Posterior vena cava (tissue), 2 donors: ENCODE results near the gene MORN1. TPM values are rescaled to one million over a fixed set of nuclear protein-coding genes. Genes with fewer than 3 reads are reported as not detected.

Experiments used
- DNase-seq: peaks from one replicate; pipeline ENCODE4 v3.0.0-alpha.2; 2020; ENCODE audit warnings: low spot score
- intact Hi-C, 2 donors: fragments of 100-400 bp; cut with DNase I; formaldehyde crosslinking; loops; one replicate each; pipeline versions ENCODE4 v1.14.1 to v1.14.2; 2022 to 2023
- total RNA-seq, 2 donors: library from RNA; stranded (reverse); fragmentation: NEBNext Ultra II Directional; extraction: Animal tissue kit (Norgen Biotek cat#: 25700); gene quantifications; one replicate each; pipeline ENCODE4 v1.2.1, GENCODE V29; 2021
- donor health status: DM: yes; HTN: yes; CAD: no.
- donor health status: DM: yes; HTN: yes; CAD: no.

MORN1 gene
- total RNA-seq, 2 donors from 2014 or later, result 3.8 to 5.5 TPM

DNA sequence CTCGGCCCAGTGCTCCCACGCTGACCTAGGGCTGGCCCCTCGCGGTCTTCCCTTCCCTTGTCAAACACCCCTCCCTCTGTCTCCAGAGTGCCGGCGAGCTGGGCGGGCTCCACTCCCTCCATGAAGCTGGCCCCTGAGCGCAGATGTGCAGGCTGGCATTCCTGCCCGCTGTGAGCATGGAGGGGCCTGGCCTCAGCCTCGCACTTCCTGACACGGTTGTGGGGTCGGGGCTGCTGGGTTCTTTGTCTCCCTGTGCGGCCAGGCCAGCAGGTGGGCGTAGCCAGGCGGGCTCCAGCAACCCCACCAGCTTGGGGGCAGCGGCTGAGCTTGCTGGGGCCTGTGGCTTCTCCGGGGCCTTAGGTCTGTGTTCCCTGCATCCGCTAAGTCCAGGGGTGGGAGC is 35.2 kb upstream of the MORN1 start:
- DNase-seq, result no peak
- intact Hi-C loops, result loop anchor here in 1 of 2 donors (5.0 kb wide), 1 partner anchor 591 kb away; no protein-coding TSS in a partner anchor

DNA sequence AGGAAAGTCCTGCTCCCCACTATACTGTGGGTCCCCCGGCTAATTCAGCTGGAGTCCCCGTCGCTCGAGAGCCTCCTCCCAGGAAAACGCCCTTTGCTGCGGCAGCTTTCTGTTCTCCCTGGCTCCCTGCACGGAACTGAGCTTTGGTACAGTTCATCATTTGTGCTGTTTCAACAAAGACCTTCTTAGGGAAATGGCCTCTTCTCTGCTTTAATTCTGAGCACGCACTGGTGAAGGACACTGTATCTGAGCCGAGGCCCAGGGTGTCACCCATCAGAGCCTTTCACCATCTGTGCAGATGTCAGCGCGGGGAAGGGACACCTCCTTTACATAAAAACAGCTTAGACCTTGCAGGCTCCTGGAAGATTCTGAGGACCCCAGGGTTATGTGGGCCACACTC is 34.5 kb upstream of the MORN1 start:
- intact Hi-C loops, result loop anchor here in 1 of 2 donors (5.0 kb wide), 1 partner anchor 591 kb away; no protein-coding TSS in a partner anchor
- no peak for DNase-seq

DNA sequence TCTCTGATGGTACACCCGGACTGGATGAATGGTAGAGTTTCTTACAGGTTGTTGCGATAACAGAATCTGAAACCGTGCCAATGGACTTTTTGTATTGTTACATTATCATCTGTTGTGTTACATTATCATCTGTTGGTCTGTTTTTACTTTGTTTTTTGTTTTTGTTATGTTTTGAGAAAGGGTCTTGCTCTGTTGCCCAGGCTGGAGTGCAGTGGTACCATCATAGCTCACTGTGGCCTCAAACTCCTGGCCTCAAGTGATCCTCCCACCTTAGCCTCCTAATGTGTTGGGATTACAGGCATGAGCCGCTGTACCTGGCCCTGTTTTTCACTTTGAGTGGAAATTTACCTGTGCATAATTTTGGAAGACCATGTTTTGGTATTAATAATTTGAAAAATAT is 31.2 kb upstream of the MORN1 start:
- intact Hi-C loops, result no loop called here
- no peak for DNase-seq

DNA sequence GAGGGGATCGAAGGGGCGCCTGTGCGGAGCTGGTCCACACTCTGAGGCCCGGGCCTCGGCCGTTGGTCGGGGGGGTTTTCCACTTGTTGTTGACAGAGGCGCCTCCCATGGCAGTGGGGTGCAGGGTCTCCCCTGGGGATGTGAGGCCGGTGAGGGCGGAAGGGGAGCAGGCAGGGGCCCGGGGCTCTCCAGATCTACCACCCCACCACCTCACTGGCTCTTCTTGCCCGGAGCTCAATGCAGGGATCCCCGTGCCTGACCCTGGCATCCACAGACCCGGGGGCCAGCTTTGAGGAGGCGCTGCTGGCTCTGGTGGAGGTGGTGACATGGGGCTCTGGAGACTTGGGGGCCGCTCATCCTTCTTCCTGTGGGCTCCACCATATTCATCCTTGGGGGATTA is 28.1 kb upstream of the MORN1 start:
- no peak for DNase-seq
- intact Hi-C loops, result loop anchor here (5.0 to 10.0 kb wide), 3 partner anchors 128 to 1005 kb away; no protein-coding TSS in a partner anchor

DNA sequence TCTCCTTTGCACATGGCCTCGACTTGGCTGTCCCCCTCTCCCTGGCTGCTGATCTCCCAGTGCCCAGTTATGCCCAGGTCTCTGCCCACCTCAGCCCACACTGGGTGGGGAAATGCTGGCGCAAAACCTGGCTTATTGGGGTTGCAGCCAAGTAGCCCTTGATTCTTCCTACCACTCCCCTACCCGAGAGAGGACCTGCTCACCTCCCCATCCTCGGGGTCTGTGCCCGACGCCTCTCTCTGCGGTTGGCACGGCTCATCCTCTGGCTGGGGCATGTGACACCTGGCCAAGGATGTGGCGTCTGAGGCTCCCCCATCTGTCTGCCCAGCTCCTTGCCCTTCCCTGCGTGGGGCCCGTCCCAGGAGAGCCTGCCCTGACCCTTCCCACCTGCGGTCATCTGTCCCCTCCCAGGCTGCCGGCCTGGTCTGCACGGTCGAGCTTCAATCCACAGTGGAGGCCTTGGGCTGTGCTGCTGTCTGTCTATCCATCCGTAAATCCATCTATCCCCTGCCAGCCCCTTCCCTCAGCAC is 27.5 kb upstream of the MORN1 start:
- intact Hi-C loops, result loop anchor here (5.0 to 10.0 kb wide), 3 partner anchors 128 to 1006 kb away; no protein-coding TSS in a partner anchor
- no peak for DNase-seq

DNA sequence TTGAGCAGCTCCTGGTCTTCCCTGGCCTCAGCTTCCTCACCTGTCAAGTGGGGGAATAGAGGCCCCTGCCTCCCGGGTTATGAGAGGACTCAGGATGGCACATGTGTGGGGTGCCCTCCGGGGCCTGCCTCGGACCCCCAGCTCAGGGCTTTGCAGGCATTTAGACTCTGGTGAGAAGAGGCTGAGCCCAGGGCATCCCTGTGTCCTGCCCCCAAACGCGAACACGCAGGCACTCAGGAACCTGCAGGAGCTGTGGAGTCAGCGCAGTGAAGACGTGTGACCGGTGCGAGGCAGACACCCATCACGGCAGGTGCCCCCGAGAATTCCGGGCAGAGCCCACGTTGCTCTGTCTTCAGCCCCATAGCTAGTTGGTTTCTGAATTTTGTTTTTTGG is 26.5 kb upstream of the MORN1 start:
- DNase-seq, result no peak
- intact Hi-C loops, result loop anchor here (5.0 to 10.0 kb wide), 3 partner anchors 129 to 1007 kb away; no protein-coding TSS in a partner anchor

DNA sequence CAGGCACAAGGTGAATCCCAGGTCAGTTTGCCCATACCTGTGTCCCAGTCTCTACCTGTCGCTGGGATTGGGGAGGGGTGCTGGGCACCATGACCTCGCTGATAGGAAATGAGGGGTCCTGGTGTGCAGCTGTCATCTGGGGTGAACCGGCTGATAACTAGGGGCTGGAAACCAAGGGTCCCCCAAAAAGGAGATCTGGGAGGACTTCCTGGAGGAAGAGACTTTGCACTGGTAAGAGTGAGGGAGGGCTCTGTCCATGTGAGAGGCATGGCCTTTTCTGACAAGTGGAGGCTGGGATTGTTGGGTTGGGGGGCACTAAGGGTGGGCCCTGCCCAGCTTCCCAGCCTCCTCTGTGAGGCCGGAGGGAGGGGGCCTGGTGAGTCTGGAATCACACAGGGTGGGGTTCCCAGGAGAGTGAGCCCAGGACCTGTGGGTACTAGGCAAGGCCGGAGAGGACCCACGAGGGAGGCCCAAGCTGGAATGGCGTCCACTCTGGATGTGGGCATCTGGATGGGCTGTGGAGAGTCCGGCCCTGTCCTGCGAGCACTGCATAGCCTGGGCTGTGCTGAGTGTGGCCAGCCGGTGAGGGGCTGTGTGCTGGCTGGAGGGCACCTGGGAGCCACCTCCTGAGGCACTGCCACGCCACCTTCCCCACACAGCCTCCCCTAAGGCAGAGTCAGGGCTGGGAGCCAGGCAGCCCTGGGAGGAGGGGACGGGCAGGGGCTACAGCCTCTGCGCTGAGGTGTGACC is 25.9 kb upstream of the MORN1 start:
- DNase-seq, result no peak
- intact Hi-C loops, result loop anchor here (5.0 to 10.0 kb wide), 3 partner anchors 130 to 1008 kb away; no protein-coding TSS in a partner anchor

DNA sequence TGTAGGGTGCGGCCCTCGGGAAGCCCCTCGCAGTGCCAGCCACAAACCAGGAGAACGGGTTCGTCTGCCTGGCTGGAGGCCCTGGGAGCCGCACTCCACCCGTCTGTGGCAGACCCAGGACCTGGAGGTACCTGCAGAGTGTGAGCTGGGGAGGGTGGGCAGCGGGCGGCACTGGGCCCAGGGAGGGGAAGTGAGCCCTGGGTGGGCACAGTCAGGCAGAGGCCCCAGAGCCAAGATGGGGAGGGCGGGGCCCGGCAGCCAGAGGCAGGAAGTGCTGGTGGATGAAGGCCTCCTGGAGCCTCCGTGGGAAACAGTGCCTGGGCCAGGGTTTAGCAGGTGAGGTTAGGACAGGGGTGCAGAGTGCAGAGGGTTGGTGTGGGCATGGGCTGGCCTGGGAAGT is 25.0 kb upstream of the MORN1 start:
- no peak for DNase-seq

DNA sequence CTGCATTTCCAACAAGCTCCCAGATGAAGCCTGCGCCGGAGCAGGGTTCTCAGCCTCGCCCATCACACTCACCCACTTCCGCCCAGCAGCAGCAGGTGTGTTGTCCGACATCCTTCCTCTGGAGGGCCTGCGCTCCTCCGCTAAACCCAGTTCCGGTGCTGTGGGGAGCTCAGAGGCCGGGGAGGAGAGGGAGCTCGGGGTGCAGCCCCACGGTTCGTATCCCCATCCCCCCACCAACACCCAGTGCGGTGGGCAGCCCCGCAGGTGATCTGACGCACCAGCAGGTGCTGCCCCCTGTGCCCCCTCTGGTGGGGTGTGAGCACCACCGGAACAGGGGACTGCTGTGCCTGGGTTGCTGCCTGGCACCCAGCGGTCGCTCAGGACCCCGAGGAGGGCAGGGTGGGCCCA is 24.5 kb upstream of the MORN1 start:
- intact Hi-C loops, result loop anchor here (5.0 to 10.0 kb wide), 3 partner anchors 131 to 1009 kb away; no protein-coding TSS in a partner anchor

More for the DNA sequence above, 25.0 kb upstream of the MORN1 start:
- intact Hi-C loops, result loop anchor here (5.0 to 10.0 kb wide), 3 partner anchors 131 to 1008 kb away; no protein-coding TSS in a partner anchor

DNA sequence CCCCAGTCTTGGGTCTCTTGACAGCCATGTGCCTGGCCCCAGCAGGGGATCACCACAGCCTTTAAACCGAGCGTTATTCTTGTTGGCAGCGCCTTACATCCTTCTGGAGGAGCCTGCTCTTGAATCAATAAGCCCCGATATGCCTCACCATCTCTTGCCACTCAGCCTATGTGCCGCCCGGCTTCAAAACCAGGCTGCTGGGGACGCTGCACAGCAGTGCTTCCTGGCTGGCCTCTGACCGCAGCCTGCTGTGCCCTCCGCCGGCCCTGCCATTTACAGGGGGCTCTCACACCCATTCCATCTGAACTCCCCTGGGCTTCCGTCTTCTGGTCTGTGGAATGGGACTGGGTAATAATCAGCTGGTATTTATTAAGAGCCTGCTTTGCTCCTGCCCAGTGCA is 24.0 kb upstream of the MORN1 start:
- no peak for DNase-seq

More for the DNA sequence above, 24.5 kb upstream of the MORN1 start:
- no peak for DNase-seq

DNA sequence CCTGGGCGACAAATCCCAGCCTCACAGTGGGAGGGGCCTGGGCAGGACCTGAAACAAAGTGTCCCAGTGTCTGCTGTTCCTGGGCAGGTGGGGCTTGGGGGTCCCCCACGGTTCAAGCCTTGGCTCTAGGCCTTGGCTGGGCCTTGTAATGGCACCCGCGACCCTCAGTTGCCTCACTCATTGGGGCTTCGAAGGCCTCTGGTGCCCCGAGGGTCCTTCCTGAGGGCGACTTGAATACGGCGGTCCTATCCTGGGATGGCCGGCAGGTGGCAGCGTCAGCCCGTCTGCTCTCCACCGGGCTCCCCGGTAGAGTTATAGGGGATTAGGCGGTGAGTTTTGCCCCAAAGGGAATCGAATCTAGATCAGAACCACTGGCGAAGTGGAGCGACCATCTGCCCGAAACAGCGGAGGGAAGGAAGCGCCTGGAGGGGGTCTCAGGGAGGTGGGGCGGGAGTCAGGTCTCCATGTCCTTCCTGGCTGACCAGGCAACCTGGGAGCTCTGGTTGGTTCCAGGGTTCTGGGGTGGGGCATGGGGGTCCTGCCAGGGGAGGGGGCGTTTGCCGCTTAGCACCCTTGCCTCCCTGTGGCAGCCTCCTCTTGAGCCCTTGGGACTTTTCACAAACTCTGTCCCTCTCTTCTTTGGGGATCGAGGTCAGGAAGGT is 23.1 kb upstream of the MORN1 start:
- peak; percentile 93 for DNase-seq
- intact Hi-C loops, result loop anchor here in 1 of 2 donors (10.0 kb wide), 1 partner anchor 1010 kb away; no protein-coding TSS in a partner anchor

More for the DNA sequence above, 24.0 kb upstream of the MORN1 start:
- intact Hi-C loops, result loop anchor here (5.0 to 10.0 kb wide), 3 partner anchors 132 to 1009 kb away; no protein-coding TSS in a partner anchor

DNA sequence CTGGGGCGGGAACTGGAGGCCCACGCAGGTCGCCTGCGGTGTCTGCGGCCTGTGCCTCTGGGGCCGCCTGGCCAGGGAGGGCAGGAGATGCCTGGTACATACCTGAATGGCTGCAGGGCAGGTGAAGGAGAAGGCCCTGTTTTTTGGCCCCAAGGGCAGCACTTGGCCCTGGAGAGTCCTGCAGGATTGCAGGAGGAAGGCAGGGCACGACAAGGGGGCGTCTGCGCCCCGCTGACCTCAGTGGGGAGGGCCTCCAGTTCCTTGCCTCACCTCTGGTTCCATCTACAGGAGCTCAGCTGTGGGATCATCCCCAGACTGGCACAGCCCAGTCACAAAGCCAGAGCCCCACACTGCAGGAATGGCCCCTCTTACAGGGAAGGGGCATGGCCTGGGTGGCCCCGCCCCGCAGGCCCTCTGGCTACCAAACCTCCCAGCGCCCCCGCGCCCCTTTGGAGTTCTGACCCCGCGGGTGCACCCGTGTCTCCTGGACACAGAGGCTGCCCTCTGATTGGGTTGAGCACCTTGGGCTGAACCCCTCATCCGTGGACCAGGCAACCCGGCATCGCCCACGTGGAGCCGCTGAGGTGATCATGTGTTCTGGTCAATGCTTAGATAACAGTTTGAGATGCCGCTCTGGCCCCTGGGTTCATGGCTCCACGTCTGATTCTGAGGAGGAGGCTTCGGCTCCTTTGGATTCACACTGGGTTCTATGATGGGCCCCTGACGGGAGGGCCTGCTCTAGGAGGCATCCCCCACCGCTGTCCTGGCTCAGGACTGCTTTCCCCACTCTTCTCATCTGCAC is 22.3 kb upstream of the MORN1 start:
- intact Hi-C loops, result loop anchor here in 1 of 2 donors (2.0 to 10.0 kb wide), 2 partner anchors 135 to 1011 kb away; no protein-coding TSS in a partner anchor
- no peak for DNase-seq

DNA sequence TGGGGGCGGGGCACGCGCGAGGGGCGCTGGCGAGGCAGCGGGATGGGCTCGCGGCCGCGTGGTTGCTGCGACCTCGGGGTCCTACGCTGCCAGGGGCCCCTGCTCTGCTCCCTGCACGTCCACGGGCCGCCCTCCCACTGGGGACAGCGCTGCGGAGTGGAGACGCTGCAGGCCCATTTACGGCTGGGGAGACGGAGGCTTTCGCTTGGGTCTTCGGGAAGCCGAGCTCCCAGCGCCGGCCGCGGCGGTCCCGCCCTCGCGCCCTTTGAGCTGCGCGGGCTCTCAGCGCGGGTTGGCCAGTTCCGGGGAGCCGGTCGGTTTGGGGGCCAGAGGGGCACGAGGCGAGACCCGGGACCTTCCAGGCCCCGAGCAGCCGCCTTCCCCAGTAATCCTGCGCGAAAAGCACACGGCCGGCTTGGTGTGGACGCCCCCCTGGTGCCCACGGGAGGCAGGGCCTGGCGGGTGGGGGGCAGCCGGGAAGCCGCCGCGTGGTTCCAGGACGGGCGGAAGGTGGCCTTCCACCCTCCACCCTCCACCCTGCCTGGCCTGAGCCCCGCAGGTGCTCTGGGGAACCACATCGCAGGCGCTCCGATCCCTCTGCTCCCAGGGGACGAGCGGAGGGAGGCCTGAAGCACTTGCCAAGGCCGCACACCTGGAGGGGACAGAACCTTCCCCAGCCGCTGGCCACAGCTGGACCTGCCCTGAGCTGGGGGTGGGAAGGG is 21.6 kb upstream of the MORN1 start:
- intact Hi-C loops, result loop anchor here in 1 of 2 donors (2.0 to 10.0 kb wide), 2 partner anchors 136 to 1012 kb away; no protein-coding TSS in a partner anchor
- DNase-seq, result peak; percentile 82

DNA sequence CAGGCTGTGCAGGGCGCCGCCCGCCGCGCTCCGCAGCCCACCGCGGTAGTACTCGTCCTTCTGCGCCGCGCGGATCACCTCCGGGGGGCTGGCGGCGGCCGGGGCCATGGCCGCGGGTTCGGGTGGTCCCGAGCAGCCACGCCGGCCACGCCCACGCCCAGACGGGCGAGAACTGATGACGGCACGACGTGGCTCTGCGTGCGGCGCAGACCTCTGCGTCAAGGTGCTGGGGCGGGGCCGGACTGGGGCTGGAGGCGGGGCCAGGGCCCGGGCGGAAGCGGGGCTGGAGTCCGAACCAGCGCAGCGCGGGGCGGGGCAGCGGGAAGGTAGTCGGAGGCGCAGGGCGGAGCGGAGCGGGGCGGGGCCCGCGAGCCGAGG is 21.0 kb upstream of the MORN1 start, which contains the start of gene PEX10:
Gene PEX10 (minus strand): TSS at position 170 of the 378 bp plus-strand sequence. CDS start 62 bp downstream, at position 108.
- DNase-seq, result peak; percentile 99
- intact Hi-C loops, result loop anchor here in 1 of 2 donors (2.0 to 10.0 kb wide), 2 partner anchors 136 to 1012 kb away; no protein-coding TSS in a partner anchor

DNA sequence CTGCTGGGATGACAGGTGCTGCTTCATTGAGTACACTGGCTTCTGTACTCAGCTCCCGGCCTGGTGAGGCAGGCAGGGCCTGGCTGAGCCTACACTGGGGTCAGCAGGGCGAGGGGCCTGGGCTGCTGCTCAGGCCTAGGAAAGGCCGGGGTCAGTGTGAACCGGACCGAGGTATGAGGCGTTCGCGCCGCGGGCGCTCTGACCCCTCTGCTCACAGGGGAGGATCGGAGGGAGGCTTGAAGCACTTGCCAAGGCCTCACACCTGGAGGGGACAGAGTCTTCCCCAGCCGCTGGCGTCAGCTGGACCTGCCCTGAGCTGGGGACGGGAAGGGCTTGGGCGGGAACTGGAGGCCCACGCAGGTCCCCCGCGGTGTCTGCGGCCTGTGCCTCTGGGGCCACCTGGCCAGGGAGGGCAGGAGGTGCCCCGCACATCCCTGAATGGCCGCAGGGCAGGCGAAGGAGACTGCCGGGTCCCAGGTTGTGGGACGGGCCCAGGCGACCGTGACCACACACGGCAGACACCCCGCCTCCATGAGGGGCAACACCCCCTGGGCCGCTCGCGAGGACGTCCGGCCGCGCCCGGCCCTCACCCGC is 20.5 kb upstream of the MORN1 start:
- intact Hi-C loops, result loop anchor here in 1 of 2 donors (2.0 to 10.0 kb wide), 2 partner anchors 137 to 1013 kb away; no protein-coding TSS in a partner anchor

DNA sequence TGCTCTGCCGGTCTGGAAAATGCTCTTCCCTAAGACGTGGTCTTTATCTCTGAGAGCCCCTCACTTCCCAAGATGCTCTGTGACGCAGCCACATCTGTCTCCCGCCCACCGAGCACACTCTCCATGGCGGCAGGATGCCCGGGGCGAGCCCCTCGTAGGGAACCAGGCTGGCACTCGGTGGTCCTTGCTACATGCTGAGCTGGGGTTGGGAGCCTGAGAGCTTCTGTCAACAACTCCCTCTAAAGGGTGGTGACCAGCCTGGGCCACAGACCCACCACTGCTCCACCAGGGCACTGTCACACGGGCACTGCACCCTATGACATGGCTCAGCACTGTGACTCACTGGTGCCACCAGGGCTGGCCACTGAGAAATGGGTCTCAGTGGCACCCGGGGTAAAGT is 18.4 kb upstream of the MORN1 start:
- intact Hi-C loops, result loop anchor here in 1 of 2 donors (10.0 kb wide), 1 partner anchor 1015 kb away; no protein-coding TSS in a partner anchor
- no peak for DNase-seq

More for the DNA sequence above, 20.5 kb upstream of the MORN1 start:
- peak; percentile 88 for DNase-seq

DNA sequence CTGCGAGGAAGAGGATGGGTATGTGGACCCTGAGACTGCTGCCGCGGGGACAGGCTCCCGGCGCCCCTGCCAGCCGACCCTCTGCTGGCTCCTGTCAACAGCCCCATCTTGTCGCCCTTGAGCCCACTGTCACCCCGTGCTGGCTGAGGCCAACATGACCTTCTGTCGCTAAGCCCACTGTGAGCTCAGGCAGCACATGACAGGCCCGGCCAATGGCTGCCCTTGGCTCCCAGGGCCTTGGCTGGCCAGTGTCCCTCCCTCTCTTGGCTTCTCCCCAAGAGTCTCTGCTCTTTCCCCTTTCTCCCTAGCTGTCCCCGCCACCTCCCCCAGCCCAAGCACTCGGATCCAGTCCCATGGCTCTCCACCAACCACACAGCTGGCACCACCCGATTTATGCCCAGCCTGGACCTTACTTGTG is 17.5 kb upstream of the MORN1 start:
- DNase-seq, result no peak
- intact Hi-C loops, result no loop called here
